NB4 (cell line): Measurements from ENCODE around the gene ATP8B3.
A peak's percentile ranks its signal among the peaks of the same experiment; 100 is the strongest.

Experiments
- CTCF ChIP-seq: IDR thresholded peaks from one replicate; pipeline ENCODE4 v1.5.1; 2012; ENCODE audit warnings: low read depth, low read length
- MAX ChIP-seq: IDR thresholded peaks from 2 replicates; pipeline ENCODE4 v1.6.1; 2011; ENCODE audit warnings: low read depth, low read length
- POLR2A ChIP-seq: IDR thresholded peaks from 2 replicates; pipeline ENCODE4 v1.6.1; 2011; ENCODE audit warnings: mild to moderate bottlenecking; ENCODE audit not compliant: insufficient read length; ENCODE audit errors: extremely low read depth

- TF ChIP-seq POLR2A (no peak), CTCF (peak; percentile 32), MAX (no peak)
These were observed 44.6 kb downstream of the ATP8B3 start for GRCh38 chr19:1767464-1767933.
